Gastrocnemius medialis (tissue), 4 donors: ENCODE results near the gene FOXN1. TPM values are rescaled to one million over a fixed set of nuclear protein-coding genes. Genes with fewer than 3 reads are reported as not detected.
"Not testable (repeated sequence)": the region's sequence is repeated elsewhere in the genome, so short reads cannot be mapped to it uniquely, and the experiment has no call there.

ENCODE experiments used
- ATAC-seq, 2 donors: fragments of 150-250 bp; one replicate each; pipeline ENCODE4 v1.9.1; 2016
- DNase-seq, 2 donors: peaks; one replicate each; pipeline ENCODE4 v3.0.0-alpha.2; 2019
- H3K27ac ChIP-seq, 4 donors: fragments of 200-600 bp; sonication (generic); 1 replicate in 1 of 4; 2 replicates in 3 of 4; pipeline ENCODE4 v1.5.1; 2016 to 2018; ENCODE audit warnings: mild to moderate bottlenecking in 2 of 4, moderate library complexity in 1 of 4
- H3K27me3 ChIP-seq, 3 donors: fragments of 200-600 bp; sonication (generic) in 2 of 3; 1 replicate in 1 of 3; 2 replicates in 2 of 3; pipeline versions ENCODE4 v1.5.1 to v1.6.0; 2016 to 2019; ENCODE audit warnings: mild to moderate bottlenecking in 1 of 3, moderate library complexity in 1 of 3
- H3K36me3 ChIP-seq, 2 donors: fragments of 200-600 bp; sonication (generic) in 1 of 2; one replicate each; pipeline ENCODE4 v1.5.1; 2017 to 2018
- H3K4me1 ChIP-seq, 2 donors: fragments of 200-600 bp; sonication (generic) in 1 of 2; one replicate each; pipeline ENCODE4 v1.5.1; 2016 to 2017; ENCODE audit warnings: mild to moderate bottlenecking in 2 of 2
- H3K4me3 ChIP-seq, 4 donors: fragments of 200-600 bp; sonication (generic) in 3 of 4; 1 replicate in 1 of 4; 2 replicates in 3 of 4; pipeline ENCODE4 v1.5.1; 2016 to 2019; ENCODE audit warnings: mild to moderate bottlenecking in 2 of 4
- H3K9me3 ChIP-seq, 3 donors: fragments of 200-600 bp; sonication (generic) in 2 of 3; 1 replicate in 1 of 3; 2 replicates in 2 of 3; pipeline ENCODE4 v1.5.1; 2016 to 2019
- POLR2A ChIP-seq, 2 donors: fragments of 450-650 bp; IDR thresholded peaks; one replicate each; pipeline ENCODE4 v1.6.1; 2017; ENCODE audit warnings: antibody characterized with exemption in 2 of 2, mild to moderate bottlenecking in 2 of 2, moderate library complexity in 2 of 2
- in situ Hi-C, 4 donors: fragments of 200-750 bp; cut with MboI; loops; one replicate each; pipeline versions ENCODE4 v1.15.0 to v1.8.0; 2017; ENCODE audit warnings: low sequenced_read_pairs in 4 of 4
- intact Hi-C: fragments of 100-400 bp; cut with DNase I; formaldehyde crosslinking; loops from one replicate; pipeline ENCODE4 v1.15.1; 2023; ENCODE audit warnings: low total_unique reads
- total RNA-seq, 4 donors: library from RNA; depleted of rRNA; stranded (reverse); fragments of >200 nt; gene quantifications; one replicate each; pipeline versions ENCODE4 v1.1.0 to v1.2.3, GENCODE V29; 2016
- TF ChIP-seq, protein P1 (sequence below), 5 experiments: fragments of 450-650 bp in 3 of 5; fragments of 200-600 bp in 2 of 5; sonication (generic) in 2 of 5; IDR thresholded peaks in 4 of 5; conservative IDR thresholded peaks in 1 of 5; 1 replicate in 4 of 5; 2 replicates in 1 of 5; pipeline ENCODE4 v1.5.1; 2016 to 2019; ENCODE audit warnings: antibody characterized with exemption in 5 of 5, mild to moderate bottlenecking in 3 of 5, moderate library complexity in 3 of 5

Gene FOXN1
- total RNA-seq, 4 donors from 2014 or later, result not detected

DNA sequence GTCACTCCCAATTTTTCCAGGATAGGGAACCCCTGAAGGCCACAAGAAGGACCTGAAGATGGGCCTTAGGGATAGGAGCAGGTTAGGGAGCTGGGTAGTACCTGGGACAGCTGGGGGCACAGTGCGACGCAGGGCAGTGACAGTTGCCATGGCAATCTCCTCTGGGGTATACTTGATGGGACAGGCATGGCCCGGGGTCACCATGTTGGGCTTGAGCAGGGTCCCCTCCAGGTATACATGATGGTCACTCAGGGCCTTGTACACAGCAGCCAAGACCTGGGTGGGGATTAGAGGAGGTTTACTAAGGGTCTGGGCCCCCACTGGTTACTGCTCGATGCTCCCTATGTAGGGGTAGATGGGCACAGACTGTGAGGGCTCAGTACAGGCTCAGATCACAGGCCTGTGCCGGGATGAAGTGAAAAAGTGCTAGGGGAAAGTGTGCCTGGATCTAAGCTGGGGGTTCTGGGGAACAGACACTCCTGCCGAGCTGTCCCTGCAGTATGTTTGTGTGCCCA lies 67.9 kb downstream of the FOXN1 start:
- no peak for DNase-seq
- intact Hi-C loops, result no loop called here

DNA sequence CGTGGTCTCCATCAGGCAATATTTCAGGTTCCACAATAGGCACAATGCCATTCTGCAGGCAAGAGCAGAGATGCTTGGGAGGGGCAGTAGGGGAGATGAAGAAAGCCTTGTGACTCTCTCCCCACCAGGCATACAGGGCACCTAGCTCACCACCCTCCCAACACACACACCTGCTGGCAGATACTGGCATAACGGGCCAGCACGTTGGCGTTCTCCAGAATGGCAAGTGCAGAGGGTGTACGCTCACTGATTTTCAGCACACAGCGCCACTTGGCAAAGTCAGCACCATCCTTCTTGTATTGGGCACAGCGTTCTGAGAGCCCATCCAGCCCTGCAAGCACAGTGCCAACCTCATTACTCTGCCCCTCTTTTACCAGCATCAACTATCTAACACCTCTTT lies 68.4 kb downstream of the FOXN1 start:
- TF ChIP-seq, protein P1, sequence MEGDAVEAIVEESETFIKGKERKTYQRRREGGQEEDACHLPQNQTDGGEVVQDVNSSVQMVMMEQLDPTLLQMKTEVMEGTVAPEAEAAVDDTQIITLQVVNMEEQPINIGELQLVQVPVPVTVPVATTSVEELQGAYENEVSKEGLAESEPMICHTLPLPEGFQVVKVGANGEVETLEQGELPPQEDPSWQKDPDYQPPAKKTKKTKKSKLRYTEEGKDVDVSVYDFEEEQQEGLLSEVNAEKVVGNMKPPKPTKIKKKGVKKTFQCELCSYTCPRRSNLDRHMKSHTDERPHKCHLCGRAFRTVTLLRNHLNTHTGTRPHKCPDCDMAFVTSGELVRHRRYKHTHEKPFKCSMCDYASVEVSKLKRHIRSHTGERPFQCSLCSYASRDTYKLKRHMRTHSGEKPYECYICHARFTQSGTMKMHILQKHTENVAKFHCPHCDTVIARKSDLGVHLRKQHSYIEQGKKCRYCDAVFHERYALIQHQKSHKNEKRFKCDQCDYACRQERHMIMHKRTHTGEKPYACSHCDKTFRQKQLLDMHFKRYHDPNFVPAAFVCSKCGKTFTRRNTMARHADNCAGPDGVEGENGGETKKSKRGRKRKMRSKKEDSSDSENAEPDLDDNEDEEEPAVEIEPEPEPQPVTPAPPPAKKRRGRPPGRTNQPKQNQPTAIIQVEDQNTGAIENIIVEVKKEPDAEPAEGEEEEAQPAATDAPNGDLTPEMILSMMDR (IDR thresholded peaks at IDR 0.05 in 4 of 5, conservative IDR thresholded peaks at IDR 0.05 in 1 of 5), result no peak
- TF ChIP-seq POLR2A (IDR thresholded peaks at IDR 0.05), result no peak
- intact Hi-C loops (no loop called here), in situ Hi-C loops (loop anchor here in 1 of 4 donors (25.0 kb wide), 1 partner anchor 88 kb away; the partner anchor contains the start of genes SDF2 and SUPT6H)
- DNase-seq, result no peak
- Histone ChIP-seq H3K36me3 (no peaks in the 10 kb centered on the region), H3K27ac (no peak overlapping the region), H3K4me1 (peaks cover 19 to 25% of the 10 kb centered on the region in 2 donors), H3K27me3 (no peaks in the 10 kb centered on the region), H3K4me3 (no peak overlapping the region), H3K9me3 (no peaks in the 10 kb centered on the region)
- no peak for ATAC-seq

More for the DNA sequence above, 67.9 kb downstream of the FOXN1 start:
- Histone ChIP-seq H3K27me3 (no peaks in the 10 kb centered on the region), H3K4me3 (no peak overlapping the region), H3K36me3 (no peaks in the 10 kb centered on the region), H3K9me3 (no peaks in the 10 kb centered on the region), H3K27ac (no peak overlapping the region), H3K4me1 (peaks cover 24 to 25% of the 10 kb centered on the region in 2 donors)
- in situ Hi-C loops, result loop anchor here in 1 of 4 donors (25.0 kb wide), 1 partner anchor 88 kb away; the partner anchor contains the start of genes SDF2 and SUPT6H
- TF ChIP-seq POLR2A (IDR thresholded peaks at IDR 0.05), result no peak
- TF ChIP-seq, protein P1 (IDR thresholded peaks at IDR 0.05 in 4 of 5, conservative IDR thresholded peaks at IDR 0.05 in 1 of 5), result no peak
- no peak for ATAC-seq

DNA sequence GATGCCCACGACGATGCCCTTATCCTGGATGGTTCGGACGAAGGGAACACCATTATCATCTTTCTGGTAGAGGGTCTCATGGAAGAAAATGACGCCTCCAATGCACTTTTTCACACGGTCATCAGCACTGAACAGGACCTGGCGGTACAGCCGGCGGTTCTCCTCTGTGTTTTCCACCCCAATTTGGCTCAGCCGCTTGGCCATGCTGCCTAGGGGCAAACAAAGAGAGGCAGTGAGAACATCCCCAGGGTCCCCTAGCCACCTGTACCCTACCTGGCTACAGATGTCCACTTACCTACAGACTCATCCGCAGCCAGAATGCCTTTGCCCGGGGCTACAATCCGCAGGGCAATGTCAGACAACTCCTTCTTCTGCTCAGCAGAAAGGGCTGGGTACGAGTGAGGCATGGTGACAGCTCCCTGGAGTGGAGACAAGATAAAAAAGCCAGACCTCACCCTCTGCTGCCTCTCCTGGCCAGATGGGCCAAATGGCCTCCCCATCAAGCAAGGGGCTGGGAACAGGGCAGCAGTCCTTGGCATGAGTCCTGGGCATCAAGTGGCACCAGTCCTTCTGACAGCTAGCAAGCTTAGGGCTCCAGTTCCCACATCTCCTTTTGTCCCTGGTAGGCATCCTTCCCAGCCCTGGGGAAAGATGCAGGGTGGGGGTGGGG lies 69.1 kb downstream of the FOXN1 start:
- ATAC-seq (no peak), DNase-seq (no peak)
- H3K9me3 ChIP-seq, result no peaks in the 10 kb centered on the region
- in situ Hi-C loops (no loop called here), intact Hi-C loops (no loop called here)
- TF ChIP-seq, protein P1 (IDR thresholded peaks at IDR 0.05 in 4 of 5, conservative IDR thresholded peaks at IDR 0.05 in 1 of 5), result no peak
- no peak for TF ChIP-seq POLR2A (IDR thresholded peaks at IDR 0.05)
- no peaks in the 10 kb centered on the region for H3K36me3 ChIP-seq
- H3K4me1 ChIP-seq, result peaks cover 13 to 20% of the 10 kb centered on the region in 2 donors
- H3K27me3 ChIP-seq, result no peaks in the 10 kb centered on the region
- H3K4me3 ChIP-seq, result no peak overlapping the region
- no peak overlapping the region for H3K27ac ChIP-seq

GRCh38 chr17:28576016-28576415 lies 69.9 kb downstream of the FOXN1 start:
- H3K36me3 ChIP-seq, H3K27ac ChIP-seq, DNase-seq, H3K4me3 ChIP-seq, H3K27me3 ChIP-seq, in situ Hi-C loops, H3K9me3 ChIP-seq, ATAC-seq: not testable (repeated sequence)
- H3K4me1 ChIP-seq, result peaks cover 9 to 16% of the 10 kb centered on the region in 2 donors
- intact Hi-C loops, result loop anchor here (2.0 kb wide), 1 partner anchor 23 kb away; the partner anchor contains the start of gene UNC119

DNA sequence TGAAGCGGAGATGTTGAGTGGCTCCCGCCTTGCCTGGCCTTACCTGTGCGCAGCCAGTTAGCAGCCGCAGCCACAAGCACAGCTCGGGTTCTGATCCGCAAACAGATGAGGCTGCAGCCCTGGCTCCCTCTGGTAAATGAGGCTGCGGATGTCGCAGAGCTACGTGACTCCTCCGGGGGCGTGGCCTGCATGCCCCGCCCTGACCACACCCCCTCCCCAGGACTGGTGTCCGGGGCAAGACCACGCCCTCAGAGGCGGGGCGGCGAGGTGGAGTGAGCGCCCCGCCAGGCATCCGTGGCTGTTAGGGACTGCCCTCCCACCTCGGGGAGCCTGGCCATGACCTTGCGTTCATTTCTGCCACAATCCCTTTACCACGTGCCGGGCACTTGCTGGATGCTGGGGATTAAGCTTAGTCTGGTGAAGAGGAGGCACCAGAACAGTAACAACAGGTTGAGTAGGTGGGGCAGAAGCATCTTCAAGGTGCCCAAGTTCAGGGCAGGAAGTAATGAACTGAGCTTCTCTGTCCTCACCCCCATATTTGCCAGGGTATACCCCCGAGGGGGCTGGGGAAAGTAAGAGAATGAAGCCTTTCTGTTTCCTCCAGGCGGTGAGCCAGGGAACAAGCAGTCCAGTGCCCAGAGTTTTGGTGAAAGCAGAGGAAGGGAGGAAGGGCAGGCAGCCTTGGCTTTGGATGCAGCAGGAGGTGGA lies 70.8 kb downstream of the FOXN1 start, which contains the start of gene ALDOC:
Gene ALDOC (minus strand): TSS at position 138 of the 708 bp plus-strand sequence. CDS start 1,363 bp downstream, outside the sequence.
- no peaks in the 10 kb centered on the region for H3K27me3 ChIP-seq
- H3K36me3 ChIP-seq, result no peaks in the 10 kb centered on the region
- in situ Hi-C loops (no loop called here), intact Hi-C loops (loop anchor here (2.0 kb wide), 1 partner anchor 24 kb away; the partner anchor contains the start of gene UNC119)
- peak within 1 kb of the TSS; percentile 32 to 45 (median 35) for H3K4me3 ChIP-seq
- TF ChIP-seq, protein P1 (IDR thresholded peaks at IDR 0.05 in 4 of 5, conservative IDR thresholded peaks at IDR 0.05 in 1 of 5), result no peak
- TF ChIP-seq POLR2A (IDR thresholded peaks at IDR 0.05), result peak; percentile 67 to 82
- H3K27ac ChIP-seq, result peak within 1 kb of the TSS in 1 of 4 donors; percentile 9
- ATAC-seq (peak; percentile 85 to 92), DNase-seq (peak; percentile 87 to 95)
- peaks cover 6 to 15% of the 10 kb centered on the region in 2 donors for H3K4me1 ChIP-seq
- no peaks in the 10 kb centered on the region for H3K9me3 ChIP-seq
